Measurements from ENCODE around the gene RBP5.

RBP5 gene

GRCh38 chr12:7075518-7075917 lies 53.2 kb downstream of the RBP5 start:
- DNase-seq (ENCODE audit: low read depth, low spot score): no peak

- no peak for DNase-seq (ENCODE audit: low read depth, low spot score)
Measured at GRCh38 chr12:7073946-7074345, 54.7 kb downstream of the RBP5 start.

Measured in iPS DF 19.7 (cell line).